Gastrocnemius medialis (tissue), 4 donors: ENCODE results near the gene AP3B2.

Experiments
- CTCF ChIP-seq, 5 experiments: fragments of 450-650 bp in 3 of 5; fragments of 200-600 bp in 2 of 5; sonication (generic) in 2 of 5; IDR thresholded peaks in 4 of 5; conservative IDR thresholded peaks in 1 of 5; 1 replicate in 4 of 5; 2 replicates in 1 of 5; pipeline ENCODE4 v1.5.1; 2016 to 2019; ENCODE audit warnings: antibody characterized with exemption in 5 of 5, mild to moderate bottlenecking in 3 of 5, moderate library complexity in 3 of 5
- POLR2A ChIP-seq, 2 donors: fragments of 450-650 bp; IDR thresholded peaks; one replicate each; pipeline ENCODE4 v1.6.1; 2017; ENCODE audit warnings: antibody characterized with exemption in 2 of 2, mild to moderate bottlenecking in 2 of 2, moderate library complexity in 2 of 2

- no peak for TF ChIP-seq CTCF (IDR thresholded peaks at IDR 0.05 in 4 of 5, conservative IDR thresholded peaks at IDR 0.05 in 1 of 5)
- no peak for TF ChIP-seq POLR2A (IDR thresholded peaks at IDR 0.05)
Measured at GRCh38 chr15:82643992-82644391, 65.7 kb downstream of the AP3B2 start.
